ENCODE data around the gene KIF11.
"Not testable (repeated sequence)": the region's sequence is repeated elsewhere in the genome, so short reads cannot be mapped to it uniquely, and the experiment has no call there.

KIF11 gene

GRCh38 chr10:92591550-92592022 is 1.3 kb upstream of the KIF11 start:
- peak; percentile 83 to 92 (median 84) for DNase-seq

GRCh38 chr10:92593619-92594588 is 974 bp downstream of the KIF11 start:
- peak in 1 of 3 experiments; percentile 23 for DNase-seq

- DNase-seq, result no peak
Measured at GRCh38 chr10:92595505-92595904, 2.6 kb downstream of the KIF11 start.

GRCh38 chr10:92598321-92598720 is 5.4 kb downstream of the KIF11 start:
- DNase-seq, result no peak

- no peak for DNase-seq
Measured at GRCh38 chr10:92604841-92605240, 11.9 kb downstream of the KIF11 start.

GRCh38 chr10:92615515-92615914 is 22.6 kb downstream of the KIF11 start:
- DNase-seq, result no peak

GRCh38 chr10:92619368-92619767 is 26.4 kb downstream of the KIF11 start:
- DNase-seq, result no peak

GRCh38 chr10:92627845-92628480 is 35.0 kb downstream of the KIF11 start:
- DNase-seq, result peak; percentile 3 to 59 (median 35)

- no peak for DNase-seq
Measured at GRCh38 chr10:92629945-92630344, 37.0 kb downstream of the KIF11 start.

- no peak for DNase-seq
Measured at GRCh38 chr10:92638037-92638436, 45.1 kb downstream of the KIF11 start.

- DNase-seq, result no peak
Measured at GRCh38 chr10:92640107-92640506, 47.2 kb downstream of the KIF11 start.

GRCh38 chr10:92641492-92641891 is 48.6 kb downstream of the KIF11 start:
- no peak for DNase-seq

GRCh38 chr10:92644921-92645320 is 52.0 kb downstream of the KIF11 start:
- DNase-seq, result no peak

- DNase-seq, result not testable (repeated sequence)
Measured at GRCh38 chr10:92650864-92651263, 57.9 kb downstream of the KIF11 start.

GRCh38 chr10:92655426-92655825 is 62.5 kb downstream of the KIF11 start:
- no peak for DNase-seq

GRCh38 chr10:92656266-92656961 is 63.5 kb downstream of the KIF11 start:
- peak in 1 of 3 experiments; percentile 22 for DNase-seq

- no peak for DNase-seq
Measured at GRCh38 chr10:92657024-92657423, 64.1 kb downstream of the KIF11 start.

GRCh38 chr10:92662848-92663247 is 69.9 kb downstream of the KIF11 start:
- DNase-seq, result peak in 1 of 3 experiments; percentile 3

- no peak for DNase-seq
Measured at GRCh38 chr10:92664322-92664721, 71.4 kb downstream of the KIF11 start.

- no peak for DNase-seq
Measured at GRCh38 chr10:92667078-92667477, 74.1 kb downstream of the KIF11 start.

GRCh38 chr10:92677708-92678107 is 84.8 kb downstream of the KIF11 start:
- no peak for DNase-seq

- DNase-seq, result no peak
Measured at GRCh38 chr10:92678206-92678605, 85.3 kb downstream of the KIF11 start.

- no peak for DNase-seq
Measured at GRCh38 chr10:92681306-92681834, 88.4 kb downstream of the KIF11 start.

All from NCI-H1417 (cell line).